ENCODE measurements around the gene CHD9. TPM values are rescaled to one million over a fixed set of nuclear protein-coding genes. Genes with fewer than 3 reads are reported as not detected.
"Not testable (repeated sequence)": the region's sequence is repeated elsewhere in the genome, so short reads cannot be mapped to it uniquely, and the experiment has no call there.

CHD9 gene
- total RNA-seq, 1 donor from 2014 or later: 34.1 TPM

- no peak overlapping the region for H3K4me3 ChIP-seq (ENCODE audit: low read depth, low read length)
- TF ChIP-seq, protein P1, sequence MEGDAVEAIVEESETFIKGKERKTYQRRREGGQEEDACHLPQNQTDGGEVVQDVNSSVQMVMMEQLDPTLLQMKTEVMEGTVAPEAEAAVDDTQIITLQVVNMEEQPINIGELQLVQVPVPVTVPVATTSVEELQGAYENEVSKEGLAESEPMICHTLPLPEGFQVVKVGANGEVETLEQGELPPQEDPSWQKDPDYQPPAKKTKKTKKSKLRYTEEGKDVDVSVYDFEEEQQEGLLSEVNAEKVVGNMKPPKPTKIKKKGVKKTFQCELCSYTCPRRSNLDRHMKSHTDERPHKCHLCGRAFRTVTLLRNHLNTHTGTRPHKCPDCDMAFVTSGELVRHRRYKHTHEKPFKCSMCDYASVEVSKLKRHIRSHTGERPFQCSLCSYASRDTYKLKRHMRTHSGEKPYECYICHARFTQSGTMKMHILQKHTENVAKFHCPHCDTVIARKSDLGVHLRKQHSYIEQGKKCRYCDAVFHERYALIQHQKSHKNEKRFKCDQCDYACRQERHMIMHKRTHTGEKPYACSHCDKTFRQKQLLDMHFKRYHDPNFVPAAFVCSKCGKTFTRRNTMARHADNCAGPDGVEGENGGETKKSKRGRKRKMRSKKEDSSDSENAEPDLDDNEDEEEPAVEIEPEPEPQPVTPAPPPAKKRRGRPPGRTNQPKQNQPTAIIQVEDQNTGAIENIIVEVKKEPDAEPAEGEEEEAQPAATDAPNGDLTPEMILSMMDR (IDR thresholded peaks at IDR 0.05; ENCODE audit: insufficient read depth, low read length, poor library complexity, severe bottlenecking): no peak
- DNase-seq (ENCODE audit: low read depth): no peak
- no peaks in the 10 kb centered on the region for H3K36me3 ChIP-seq (ENCODE audit: control insufficient read depth, insufficient read depth, low read length)
- H3K27me3 ChIP-seq (ENCODE audit: control insufficient read depth, insufficient read depth, low read length): no peaks in the 10 kb centered on the region
These were observed 12.9 kb downstream of the CHD9 start for GRCh38 chr16:53067675-53068074.

DNA sequence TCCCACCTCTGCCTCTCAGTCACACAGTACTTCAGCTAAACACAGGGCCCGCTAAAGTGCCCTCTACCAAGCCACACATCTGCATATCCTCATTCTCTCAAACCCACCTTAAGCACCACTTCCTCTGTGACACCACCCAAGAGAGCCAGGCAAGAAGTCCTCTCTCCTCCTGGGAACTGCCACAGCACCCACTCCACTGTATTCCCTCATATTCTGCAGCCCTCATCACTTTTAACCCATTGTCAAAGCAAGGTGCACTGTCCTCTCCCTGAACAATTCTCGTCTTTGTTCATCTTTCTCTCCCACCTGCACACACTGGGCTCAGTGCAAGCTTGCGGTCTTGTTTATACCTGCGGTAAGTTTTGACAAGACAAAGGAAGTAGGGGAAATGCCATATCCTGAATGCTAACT is 13.6 kb downstream of the CHD9 start:
- DNase-seq (ENCODE audit: low read depth): no peak
- Histone ChIP-seq H3K36me3 (ENCODE audit: control insufficient read depth, insufficient read depth, low read length) (no peaks in the 10 kb centered on the region), H3K4me3 (ENCODE audit: low read depth, low read length) (no peak overlapping the region), H3K27me3 (ENCODE audit: control insufficient read depth, insufficient read depth, low read length) (no peaks in the 10 kb centered on the region)
- TF ChIP-seq, protein P1 (IDR thresholded peaks at IDR 0.05; ENCODE audit: insufficient read depth, low read length, poor library complexity, severe bottlenecking): no peak

GRCh38 chr16:53069772-53070171 is 15.0 kb downstream of the CHD9 start:
- no peak for DNase-seq (ENCODE audit: low read depth)
- Histone ChIP-seq H3K27me3 (ENCODE audit: control insufficient read depth, insufficient read depth, low read length) (no peaks in the 10 kb centered on the region), H3K4me3 (ENCODE audit: low read depth, low read length) (no peak overlapping the region), H3K36me3 (ENCODE audit: control insufficient read depth, insufficient read depth, low read length) (no peaks in the 10 kb centered on the region)
- TF ChIP-seq, protein P1 (IDR thresholded peaks at IDR 0.05; ENCODE audit: insufficient read depth, low read length, poor library complexity, severe bottlenecking): no peak

- no peak overlapping the region for H3K4me3 ChIP-seq (ENCODE audit: low read depth, low read length)
- no peaks in the 10 kb centered on the region for H3K27me3 ChIP-seq (ENCODE audit: control insufficient read depth, insufficient read depth, low read length)
- no peak for DNase-seq (ENCODE audit: low read depth)
- TF ChIP-seq, protein P1 (IDR thresholded peaks at IDR 0.05; ENCODE audit: insufficient read depth, low read length, poor library complexity, severe bottlenecking): no peak
- no peaks in the 10 kb centered on the region for H3K36me3 ChIP-seq (ENCODE audit: control insufficient read depth, insufficient read depth, low read length)
These were observed 17.0 kb downstream of the CHD9 start for GRCh38 chr16:53071748-53072301.

DNA sequence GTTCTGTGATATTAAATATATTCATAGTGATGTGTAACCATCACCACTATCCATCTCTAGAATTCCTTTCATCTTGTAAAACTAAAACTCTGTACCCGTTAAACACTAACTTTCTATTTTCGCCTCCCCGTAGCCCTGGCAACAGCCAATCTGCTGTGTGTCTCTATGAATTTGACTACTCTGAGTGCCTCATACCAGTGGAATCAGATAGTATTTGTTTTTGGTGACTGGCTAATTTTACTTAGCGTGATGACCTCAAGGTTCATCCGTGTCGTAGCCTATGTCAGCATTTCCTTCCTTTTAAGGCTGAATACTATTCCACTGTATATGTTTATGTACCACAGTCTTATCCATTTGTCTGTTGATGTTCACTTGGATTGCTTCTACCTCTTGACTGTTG is 18.2 kb downstream of the CHD9 start:
- Histone ChIP-seq H3K27me3 (ENCODE audit: control insufficient read depth, insufficient read depth, low read length) (no peaks in the 10 kb centered on the region), H3K36me3 (ENCODE audit: control insufficient read depth, insufficient read depth, low read length) (no peaks in the 10 kb centered on the region), H3K4me3 (ENCODE audit: low read depth, low read length) (no peak overlapping the region)
- no peak for DNase-seq (ENCODE audit: low read depth)
- TF ChIP-seq, protein P1 (IDR thresholded peaks at IDR 0.05; ENCODE audit: insufficient read depth, low read length, poor library complexity, severe bottlenecking): no peak

GRCh38 chr16:53074296-53074695 is 19.5 kb downstream of the CHD9 start:
- not testable (repeated sequence) for H3K27me3 ChIP-seq (ENCODE audit: control insufficient read depth, insufficient read depth, low read length); H3K4me3 ChIP-seq (ENCODE audit: low read depth, low read length); DNase-seq (ENCODE audit: low read depth); H3K36me3 ChIP-seq (ENCODE audit: control insufficient read depth, insufficient read depth, low read length)

GRCh38 chr16:53075461-53075860 is 20.7 kb downstream of the CHD9 start:
- not testable (repeated sequence) for DNase-seq (ENCODE audit: low read depth); H3K36me3 ChIP-seq (ENCODE audit: control insufficient read depth, insufficient read depth, low read length)

More at GRCh38 chr16:53075461-53075860, 20.7 kb downstream of the CHD9 start:
- H3K27me3 ChIP-seq (ENCODE audit: control insufficient read depth, insufficient read depth, low read length); H3K4me3 ChIP-seq (ENCODE audit: low read depth, low read length): not testable (repeated sequence)
